Right forelimb (tissue), 1 donor: Measurements from ENCODE around the gene MBIP.

Source experiments
- DNase-seq: peaks from one replicate; pipeline ENCODE4 v3.0.0-alpha.2; 2018

The MBIP gene

GRCh38 chr14:36260970-36261640 lies 59.3 kb downstream of the MBIP start:
- DNase-seq: no peak

- no peak for DNase-seq
Measured at GRCh38 chr14:36258241-36258640, 62.2 kb downstream of the MBIP start.

GRCh38 chr14:36256126-36256801 lies 64.2 kb downstream of the MBIP start:
- DNase-seq: no peak

GRCh38 chr14:36254020-36254624 lies 66.3 kb downstream of the MBIP start:
- DNase-seq: no peak
